Measurements from ENCODE around the gene ARMH1.

- TF ChIP-seq CTCF (conservative IDR thresholded peaks at IDR 0.05; ENCODE audit: low read length) (no peak), EZH2phosphoT487 (IDR thresholded peaks at IDR 0.05; ENCODE audit: borderline replicate concordance) (no peak)
Observed at GRCh38 chr1:44647896-44648295, 26.6 kb upstream of the ARMH1 start.
